ENCODE measurements around the gene MAP4.

DNA sequence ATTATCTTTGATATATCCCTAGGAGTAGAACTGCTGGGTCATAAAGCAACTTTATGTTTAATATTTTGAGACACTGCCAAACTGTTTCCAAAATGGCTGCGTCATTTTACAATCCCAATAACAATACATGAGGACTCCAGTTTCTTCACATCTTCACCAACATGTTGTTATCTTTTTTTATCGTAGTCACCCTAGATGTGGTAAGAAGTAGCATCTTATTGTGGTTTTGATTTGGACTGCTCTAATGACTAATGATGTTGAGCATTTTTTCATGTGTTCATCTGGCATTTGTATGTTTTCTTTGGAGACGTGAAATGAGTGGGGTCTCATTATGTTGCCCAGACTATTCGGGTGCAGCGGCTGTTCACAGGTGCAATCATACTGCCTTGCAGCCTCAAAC is 83.8 kb downstream of the MAP4 start:
- TF ChIP-seq EZH2 (IDR thresholded peaks at IDR 0.05): no peak
- TF ChIP-seq, protein P1, sequence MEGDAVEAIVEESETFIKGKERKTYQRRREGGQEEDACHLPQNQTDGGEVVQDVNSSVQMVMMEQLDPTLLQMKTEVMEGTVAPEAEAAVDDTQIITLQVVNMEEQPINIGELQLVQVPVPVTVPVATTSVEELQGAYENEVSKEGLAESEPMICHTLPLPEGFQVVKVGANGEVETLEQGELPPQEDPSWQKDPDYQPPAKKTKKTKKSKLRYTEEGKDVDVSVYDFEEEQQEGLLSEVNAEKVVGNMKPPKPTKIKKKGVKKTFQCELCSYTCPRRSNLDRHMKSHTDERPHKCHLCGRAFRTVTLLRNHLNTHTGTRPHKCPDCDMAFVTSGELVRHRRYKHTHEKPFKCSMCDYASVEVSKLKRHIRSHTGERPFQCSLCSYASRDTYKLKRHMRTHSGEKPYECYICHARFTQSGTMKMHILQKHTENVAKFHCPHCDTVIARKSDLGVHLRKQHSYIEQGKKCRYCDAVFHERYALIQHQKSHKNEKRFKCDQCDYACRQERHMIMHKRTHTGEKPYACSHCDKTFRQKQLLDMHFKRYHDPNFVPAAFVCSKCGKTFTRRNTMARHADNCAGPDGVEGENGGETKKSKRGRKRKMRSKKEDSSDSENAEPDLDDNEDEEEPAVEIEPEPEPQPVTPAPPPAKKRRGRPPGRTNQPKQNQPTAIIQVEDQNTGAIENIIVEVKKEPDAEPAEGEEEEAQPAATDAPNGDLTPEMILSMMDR (IDR thresholded peaks at IDR 0.05): no peak
- TF ChIP-seq EZH2phosphoT487 (IDR thresholded peaks at IDR 0.05): no peak

Measured in neural progenitor cell (in vitro differentiated cells).